ENCODE data around the gene GRK7.

DNA sequence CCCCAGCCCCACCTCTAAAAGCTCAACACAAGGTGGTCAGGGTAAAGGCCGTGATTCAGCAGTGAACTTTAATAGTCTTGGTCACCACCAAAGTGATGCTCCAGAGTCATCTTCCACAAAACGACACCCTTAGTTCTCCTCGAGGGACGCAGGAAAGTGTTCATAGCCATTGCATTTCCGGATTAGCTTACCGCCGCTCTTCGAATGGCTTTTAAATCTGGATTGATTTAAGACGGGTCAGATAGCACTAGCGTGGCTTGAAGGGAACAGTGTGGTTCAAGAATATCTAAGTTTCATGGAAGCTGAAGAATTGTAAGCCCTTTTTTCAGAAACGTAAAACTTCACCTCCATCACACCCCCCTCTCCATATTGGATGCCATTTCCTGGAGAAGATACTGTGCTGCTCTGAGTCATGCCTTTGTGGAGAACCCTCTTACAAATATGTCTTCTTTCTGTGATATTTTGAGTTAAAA is 24.3 kb upstream of the GRK7 start:
- TF ChIP-seq, protein P1, sequence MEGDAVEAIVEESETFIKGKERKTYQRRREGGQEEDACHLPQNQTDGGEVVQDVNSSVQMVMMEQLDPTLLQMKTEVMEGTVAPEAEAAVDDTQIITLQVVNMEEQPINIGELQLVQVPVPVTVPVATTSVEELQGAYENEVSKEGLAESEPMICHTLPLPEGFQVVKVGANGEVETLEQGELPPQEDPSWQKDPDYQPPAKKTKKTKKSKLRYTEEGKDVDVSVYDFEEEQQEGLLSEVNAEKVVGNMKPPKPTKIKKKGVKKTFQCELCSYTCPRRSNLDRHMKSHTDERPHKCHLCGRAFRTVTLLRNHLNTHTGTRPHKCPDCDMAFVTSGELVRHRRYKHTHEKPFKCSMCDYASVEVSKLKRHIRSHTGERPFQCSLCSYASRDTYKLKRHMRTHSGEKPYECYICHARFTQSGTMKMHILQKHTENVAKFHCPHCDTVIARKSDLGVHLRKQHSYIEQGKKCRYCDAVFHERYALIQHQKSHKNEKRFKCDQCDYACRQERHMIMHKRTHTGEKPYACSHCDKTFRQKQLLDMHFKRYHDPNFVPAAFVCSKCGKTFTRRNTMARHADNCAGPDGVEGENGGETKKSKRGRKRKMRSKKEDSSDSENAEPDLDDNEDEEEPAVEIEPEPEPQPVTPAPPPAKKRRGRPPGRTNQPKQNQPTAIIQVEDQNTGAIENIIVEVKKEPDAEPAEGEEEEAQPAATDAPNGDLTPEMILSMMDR (IDR thresholded peaks at IDR 0.05) = no peak
- no peak for TF ChIP-seq EZH2 (IDR thresholded peaks at IDR 0.05; ENCODE audit: borderline replicate concordance, insufficient read depth, low read depth, low read length, poor library complexity, severe bottlenecking)

Data from B cell (primary cell).